Neural crest cell (in vitro differentiated cells): ENCODE results near the gene ZNF664. TPM values are rescaled to one million over a fixed set of nuclear protein-coding genes. Genes with fewer than 3 reads are reported as not detected.
A peak's percentile ranks its signal among the peaks of the same experiment; 100 is the strongest.
"Not testable (repeated sequence)": the region's sequence is repeated elsewhere in the genome, so short reads cannot be mapped to it uniquely, and the experiment has no call there.

ENCODE experiments used
- DNase-seq: peaks from one replicate; pipeline ENCODE4 v3.0.0; 2021; ENCODE audit warnings: low read depth, mixed read lengths, low spot score
- H3K27ac Mint-ChIP-seq: one replicate; pipeline ENCODE4 v1.8.0; 2021; ENCODE audit warnings: mild to moderate bottlenecking, mixed read lengths; ENCODE audit not compliant: unreplicated experiment
- H3K27me3 Mint-ChIP-seq: 2 replicates; pipeline ENCODE4 v1.8.0; 2021; ENCODE audit warnings: low read depth, mild to moderate bottlenecking, mixed read lengths
- H3K36me3 Mint-ChIP-seq: 2 replicates; pipeline ENCODE4 v1.8.0; 2021; ENCODE audit warnings: low read depth, mild to moderate bottlenecking, mixed read lengths
- H3K4me1 Mint-ChIP-seq: 2 replicates; pipeline ENCODE4 v1.8.0; 2021; ENCODE audit warnings: mixed read lengths
- H3K4me3 Mint-ChIP-seq: one replicate; pipeline ENCODE4 v1.8.0; 2021; ENCODE audit warnings: mild to moderate bottlenecking, mixed read lengths
- H3K9me3 Mint-ChIP-seq: 2 replicates; pipeline ENCODE4 v1.8.0; 2021; ENCODE audit warnings: mixed read lengths
- total RNA-seq: library from RNA; stranded (reverse); gene quantifications from 2 replicates; pipeline ENCODE4 v1.2.1, GENCODE V29; 2021
- TF ChIP-seq, protein P1 (sequence below): fragments of 200-600 bp; sonication (generic); conservative IDR thresholded peaks from 2 replicates; pipeline ENCODE4 v1.5.0; 2021; ENCODE audit warnings: antibody characterized with exemption, mild to moderate bottlenecking

The ZNF664 gene
- total RNA-seq, 1 donor from 2014 or later = 156 TPM

DNA sequence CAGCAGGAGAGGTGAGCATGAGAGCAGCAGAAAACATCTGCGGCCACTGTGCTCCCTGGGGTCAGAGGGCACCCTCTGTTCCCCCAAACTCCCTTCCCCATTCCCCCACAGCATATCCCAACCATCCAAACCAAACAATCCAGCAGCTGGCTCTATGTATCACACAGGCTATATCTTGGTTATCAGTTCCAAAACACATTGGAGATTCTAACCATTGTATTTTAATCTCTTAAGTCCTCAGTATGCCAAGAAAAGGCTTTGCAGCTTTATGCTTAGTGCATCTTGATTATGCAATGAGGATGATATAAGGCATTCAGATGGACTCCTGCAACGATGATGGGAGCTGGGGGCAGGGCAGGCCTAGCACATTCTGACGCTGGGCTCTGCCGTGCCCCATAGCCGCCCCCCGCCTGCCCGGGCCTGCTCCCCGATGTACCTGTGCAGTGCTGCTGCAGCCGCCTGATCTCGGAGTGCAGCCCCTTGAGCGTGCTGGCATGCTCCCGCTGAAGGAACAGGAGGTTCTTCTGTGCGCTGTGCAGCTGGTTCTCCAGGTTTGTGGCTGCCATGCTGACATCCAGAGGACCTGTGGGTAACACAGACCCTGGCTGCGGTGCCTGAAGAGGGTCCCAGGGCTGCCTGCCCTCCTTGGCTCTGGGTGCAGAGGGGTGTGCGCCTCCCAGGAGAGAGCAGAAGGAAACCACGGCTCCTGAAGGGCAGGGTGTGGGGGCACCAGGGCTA lies 29.9 kb upstream of the ZNF664 start:
- H3K36me3 Mint-ChIP-seq = peaks cover 26% of the 10 kb centered on the region
- no peak overlapping the region for H3K27ac Mint-ChIP-seq
- H3K9me3 Mint-ChIP-seq = no peaks in the 10 kb centered on the region
- peaks cover 10% of the 10 kb centered on the region for H3K27me3 Mint-ChIP-seq
- TF ChIP-seq, protein P1, sequence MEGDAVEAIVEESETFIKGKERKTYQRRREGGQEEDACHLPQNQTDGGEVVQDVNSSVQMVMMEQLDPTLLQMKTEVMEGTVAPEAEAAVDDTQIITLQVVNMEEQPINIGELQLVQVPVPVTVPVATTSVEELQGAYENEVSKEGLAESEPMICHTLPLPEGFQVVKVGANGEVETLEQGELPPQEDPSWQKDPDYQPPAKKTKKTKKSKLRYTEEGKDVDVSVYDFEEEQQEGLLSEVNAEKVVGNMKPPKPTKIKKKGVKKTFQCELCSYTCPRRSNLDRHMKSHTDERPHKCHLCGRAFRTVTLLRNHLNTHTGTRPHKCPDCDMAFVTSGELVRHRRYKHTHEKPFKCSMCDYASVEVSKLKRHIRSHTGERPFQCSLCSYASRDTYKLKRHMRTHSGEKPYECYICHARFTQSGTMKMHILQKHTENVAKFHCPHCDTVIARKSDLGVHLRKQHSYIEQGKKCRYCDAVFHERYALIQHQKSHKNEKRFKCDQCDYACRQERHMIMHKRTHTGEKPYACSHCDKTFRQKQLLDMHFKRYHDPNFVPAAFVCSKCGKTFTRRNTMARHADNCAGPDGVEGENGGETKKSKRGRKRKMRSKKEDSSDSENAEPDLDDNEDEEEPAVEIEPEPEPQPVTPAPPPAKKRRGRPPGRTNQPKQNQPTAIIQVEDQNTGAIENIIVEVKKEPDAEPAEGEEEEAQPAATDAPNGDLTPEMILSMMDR = no peak
- peaks cover 37% of the 10 kb centered on the region for H3K4me1 Mint-ChIP-seq
- H3K4me3 Mint-ChIP-seq = no peak overlapping the region
- no peak for DNase-seq

DNA sequence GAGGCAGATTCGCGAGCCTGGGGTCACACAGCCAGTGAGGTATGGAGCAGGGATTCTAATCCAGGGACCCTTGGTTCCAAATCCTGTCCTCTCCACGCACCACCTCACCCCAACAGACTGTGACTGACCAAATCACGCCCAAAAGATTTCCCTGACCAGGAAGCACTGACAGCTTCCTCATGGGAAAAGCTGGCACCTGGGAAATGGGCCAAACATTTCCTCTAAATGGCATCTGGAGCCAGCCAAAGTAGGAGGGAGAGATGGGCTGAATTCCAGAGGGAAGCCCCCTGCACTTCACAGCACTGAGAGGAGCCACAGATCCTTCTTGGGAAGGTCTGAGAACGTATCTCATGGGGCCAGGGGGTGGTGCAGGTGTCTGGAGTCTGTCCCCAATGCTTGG lies 29.2 kb upstream of the ZNF664 start:
- Mint-ChIP-seq H3K4me3 (no peak overlapping the region), H3K36me3 (peaks cover 26% of the 10 kb centered on the region), H3K27me3 (peaks cover 10% of the 10 kb centered on the region)

GRCh38 chr12:123944696-123945095 lies 28.3 kb upstream of the ZNF664 start:
- Mint-ChIP-seq H3K4me3 (no peak overlapping the region), H3K9me3 (no peaks in the 10 kb centered on the region), H3K27ac (peak overlapping the region; percentile 47), H3K27me3 (peaks cover 10% of the 10 kb centered on the region), H3K36me3 (peaks cover 26% of the 10 kb centered on the region), H3K4me1 (peaks cover 45% of the 10 kb centered on the region)
- TF ChIP-seq, protein P1 = no peak
- no peak for DNase-seq

More for the DNA sequence above, 29.2 kb upstream of the ZNF664 start:
- Mint-ChIP-seq H3K27ac (no peak overlapping the region), H3K9me3 (no peaks in the 10 kb centered on the region), H3K4me1 (peaks cover 41% of the 10 kb centered on the region)
- TF ChIP-seq, protein P1 = no peak
- no peak for DNase-seq

DNA sequence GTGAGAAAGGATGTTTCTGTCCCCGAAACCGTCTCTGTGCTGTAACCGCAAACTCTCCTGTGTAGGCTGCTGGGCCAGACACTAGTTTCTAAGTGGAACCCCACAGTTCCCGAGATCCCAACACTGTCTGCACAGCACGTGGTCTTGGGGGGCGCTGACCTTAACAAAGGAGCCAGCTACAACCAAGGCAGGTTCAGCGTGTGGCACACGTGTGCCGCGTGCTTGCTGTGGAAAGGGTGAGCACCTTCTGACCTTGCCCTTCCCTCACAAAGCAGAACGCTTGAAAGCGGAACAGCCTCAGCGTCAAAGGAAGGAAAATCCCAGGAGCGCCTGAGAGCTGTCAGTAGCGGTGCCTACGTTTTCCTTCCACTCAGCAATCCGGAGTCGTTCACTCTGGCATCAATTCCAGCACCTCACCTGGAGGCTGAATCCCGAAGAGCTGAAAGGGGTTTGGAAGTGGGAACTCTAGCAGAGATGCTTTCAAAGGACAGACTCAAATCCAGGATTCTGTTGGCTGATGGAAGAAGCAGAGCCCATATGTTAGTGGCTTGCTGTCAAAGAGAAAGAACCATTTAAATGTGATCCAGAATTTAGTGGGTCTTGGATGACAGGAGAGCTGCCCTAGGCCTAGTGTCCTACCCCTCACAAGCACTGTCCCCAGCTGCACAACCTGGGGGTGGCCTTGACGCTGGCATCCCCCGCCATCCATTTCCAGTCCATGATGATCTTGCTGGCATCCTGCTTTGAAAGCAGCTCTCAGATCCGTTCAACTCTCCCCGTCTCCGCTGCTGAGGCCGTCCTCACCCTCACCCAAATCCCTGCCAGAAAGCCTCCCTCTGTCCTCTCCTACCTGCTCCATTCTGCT lies 27.5 kb upstream of the ZNF664 start:
- H3K4me1 Mint-ChIP-seq = peaks cover 50% of the 10 kb centered on the region
- H3K4me3 Mint-ChIP-seq = no peak overlapping the region
- H3K36me3 Mint-ChIP-seq = peaks cover 26% of the 10 kb centered on the region
- peak overlapping the region; percentile 65 for H3K27ac Mint-ChIP-seq
- TF ChIP-seq, protein P1 = no peak
- peaks cover 10% of the 10 kb centered on the region for H3K27me3 Mint-ChIP-seq
- DNase-seq = no peak
- no peaks in the 10 kb centered on the region for H3K9me3 Mint-ChIP-seq

GRCh38 chr12:123946152-123946515 lies 26.9 kb upstream of the ZNF664 start:
- Mint-ChIP-seq H3K27ac (peak overlapping the region; percentile 32), H3K4me1 (peaks cover 55% of the 10 kb centered on the region), H3K27me3 (peaks cover 10% of the 10 kb centered on the region), H3K36me3 (peaks cover 26% of the 10 kb centered on the region), H3K9me3 (no peaks in the 10 kb centered on the region), H3K4me3 (no peak overlapping the region)
- DNase-seq = no peak
- TF ChIP-seq, protein P1 = no peak

DNA sequence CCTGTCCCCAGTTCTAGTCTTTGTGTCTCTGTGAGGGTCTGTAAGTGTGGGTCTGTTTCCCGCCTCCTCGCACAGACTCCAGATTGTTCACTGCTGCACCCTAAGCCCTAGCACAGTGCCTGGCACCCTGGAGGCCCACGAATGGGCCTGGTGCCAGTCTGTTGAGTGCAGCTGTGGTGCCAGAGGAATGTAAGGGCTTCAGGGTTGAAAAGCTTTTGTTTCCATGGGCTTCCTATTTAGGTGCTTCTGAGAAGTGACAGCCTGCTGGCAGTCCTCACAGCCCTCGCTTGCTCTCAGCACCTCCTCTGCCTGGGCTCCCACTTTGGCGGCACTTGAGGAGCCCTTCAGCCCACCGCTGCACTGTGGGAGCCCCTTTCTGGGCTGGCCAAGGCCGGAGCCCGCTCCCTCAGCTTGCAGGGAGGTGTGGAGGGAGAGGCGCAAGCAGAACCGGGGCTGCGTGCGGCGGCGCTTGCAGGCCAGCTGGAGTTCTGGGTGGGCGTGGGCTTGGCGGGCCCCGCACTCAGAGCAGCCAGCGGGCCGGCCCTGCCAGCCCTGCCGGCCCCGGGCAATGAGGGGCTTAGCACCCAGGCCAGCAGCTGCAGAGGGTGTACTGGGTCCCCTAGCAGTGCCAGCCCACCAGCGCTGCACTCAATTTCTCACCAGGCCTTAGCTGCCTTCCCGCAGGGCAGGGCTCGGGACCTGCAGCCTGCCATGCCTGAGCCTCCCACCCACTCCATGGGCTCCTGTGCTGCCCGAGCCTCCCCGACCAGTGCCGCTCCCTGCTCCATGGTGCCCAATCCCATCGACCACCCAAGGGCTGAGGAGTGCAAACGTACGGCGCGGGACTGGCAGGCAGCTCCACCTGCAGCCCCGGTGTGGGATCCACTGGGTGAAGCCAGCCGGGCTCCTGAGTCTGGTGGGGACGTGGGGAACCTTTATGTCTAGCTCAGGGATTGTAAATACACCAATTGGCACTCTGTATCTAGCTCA lies 26.2 kb upstream of the ZNF664 start:
- H3K9me3 Mint-ChIP-seq, DNase-seq, H3K4me3 Mint-ChIP-seq: not testable (repeated sequence)
- Mint-ChIP-seq H3K4me1 (peaks cover 60% of the 10 kb centered on the region), H3K27me3 (peaks cover 13% of the 10 kb centered on the region), H3K27ac (peak overlapping the region; percentile 32), H3K36me3 (peaks cover 20% of the 10 kb centered on the region)

- H3K4me3 Mint-ChIP-seq = peak overlapping the region; percentile 12
- peaks cover 14% of the 10 kb centered on the region for H3K36me3 Mint-ChIP-seq
- H3K4me1 Mint-ChIP-seq = peaks cover 60% of the 10 kb centered on the region
- peaks cover 13% of the 10 kb centered on the region for H3K27me3 Mint-ChIP-seq
- DNase-seq, H3K9me3 Mint-ChIP-seq: not testable (repeated sequence)
- peak overlapping the region; percentile 60 for H3K27ac Mint-ChIP-seq
Measured at GRCh38 chr12:123947531-123947930, 25.5 kb upstream of the ZNF664 start.
